Measurements from ENCODE around the gene ALDH1A1. TPM values are rescaled to one million over a fixed set of nuclear protein-coding genes. Genes with fewer than 3 reads are reported as not detected.

The ALDH1A1 gene
- total and polyA plus RNA-seq, 3 donors from 2014 or later, result 307 to 474 (median 337) TPM

- 81 to 91% methylated on average over 1 of the region's 1 CpG for WGBS, 2 donors
- intact Hi-C loops (cut with DNase I; ENCODE audit: low total_unique reads), result no loop called here
- Histone ChIP-seq H3K4me3 (no peak overlapping the region), H3K27ac (no peak overlapping the region), H3K36me3 (ENCODE audit: low read depth, missing control alignments) (no peaks in the 10 kb centered on the region), H3K9me3 (no peaks in the 10 kb centered on the region), H3K4me1 (no peaks in the 10 kb centered on the region), H3K27me3 (no peaks in the 10 kb centered on the region)
- DNase-seq, result no peak
- TF ChIP-seq, protein P1, sequence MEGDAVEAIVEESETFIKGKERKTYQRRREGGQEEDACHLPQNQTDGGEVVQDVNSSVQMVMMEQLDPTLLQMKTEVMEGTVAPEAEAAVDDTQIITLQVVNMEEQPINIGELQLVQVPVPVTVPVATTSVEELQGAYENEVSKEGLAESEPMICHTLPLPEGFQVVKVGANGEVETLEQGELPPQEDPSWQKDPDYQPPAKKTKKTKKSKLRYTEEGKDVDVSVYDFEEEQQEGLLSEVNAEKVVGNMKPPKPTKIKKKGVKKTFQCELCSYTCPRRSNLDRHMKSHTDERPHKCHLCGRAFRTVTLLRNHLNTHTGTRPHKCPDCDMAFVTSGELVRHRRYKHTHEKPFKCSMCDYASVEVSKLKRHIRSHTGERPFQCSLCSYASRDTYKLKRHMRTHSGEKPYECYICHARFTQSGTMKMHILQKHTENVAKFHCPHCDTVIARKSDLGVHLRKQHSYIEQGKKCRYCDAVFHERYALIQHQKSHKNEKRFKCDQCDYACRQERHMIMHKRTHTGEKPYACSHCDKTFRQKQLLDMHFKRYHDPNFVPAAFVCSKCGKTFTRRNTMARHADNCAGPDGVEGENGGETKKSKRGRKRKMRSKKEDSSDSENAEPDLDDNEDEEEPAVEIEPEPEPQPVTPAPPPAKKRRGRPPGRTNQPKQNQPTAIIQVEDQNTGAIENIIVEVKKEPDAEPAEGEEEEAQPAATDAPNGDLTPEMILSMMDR (IDR thresholded peaks at IDR 0.05), result no peak
- TF ChIP-seq POLR2A (IDR thresholded peaks at IDR 0.05), result no peak
Measured at GRCh38 chr9:72929542-72929941, 23.3 kb downstream of the ALDH1A1 start.

- Histone ChIP-seq H3K27ac (no peak overlapping the region), H3K4me1 (no peaks in the 10 kb centered on the region), H3K27me3 (no peaks in the 10 kb centered on the region), H3K36me3 (ENCODE audit: low read depth, missing control alignments) (no peaks in the 10 kb centered on the region), H3K9me3 (no peaks in the 10 kb centered on the region), H3K4me3 (no peak overlapping the region)
- no peak for DNase-seq
- WGBS, 2 donors, result 73 to 75% methylated on average over 4 of the region's 4 CpGs
- intact Hi-C loops (cut with DNase I; ENCODE audit: low total_unique reads), result no loop called here
- no peak for TF ChIP-seq POLR2A (IDR thresholded peaks at IDR 0.05)
- TF ChIP-seq, protein P1 (IDR thresholded peaks at IDR 0.05), result no peak
Measured at GRCh38 chr9:72928042-72928507, 24.8 kb downstream of the ALDH1A1 start.

DNA sequence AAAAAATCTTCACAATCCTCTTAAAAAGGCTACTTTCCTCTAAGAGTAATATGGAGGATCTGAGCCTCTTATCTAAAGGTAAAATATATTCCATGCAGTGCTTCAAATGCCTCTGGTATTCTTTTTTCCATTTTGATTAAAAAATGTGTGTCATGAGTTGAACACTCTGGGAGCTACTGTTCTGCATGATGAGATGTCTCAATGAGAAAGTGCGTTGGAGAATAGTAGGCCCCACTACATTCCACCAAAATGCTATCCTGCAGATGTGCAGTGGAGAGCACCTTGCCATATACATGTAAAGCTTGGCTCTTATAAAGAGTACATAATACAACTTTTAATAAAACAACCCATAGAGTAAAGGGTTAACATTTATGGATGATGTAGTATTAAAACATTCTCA is 26.3 kb downstream of the ALDH1A1 start:
- Histone ChIP-seq H3K4me3 (no peak overlapping the region), H3K4me1 (no peaks in the 10 kb centered on the region), H3K9me3 (no peaks in the 10 kb centered on the region), H3K27me3 (no peaks in the 10 kb centered on the region), H3K27ac (no peak overlapping the region), H3K36me3 (ENCODE audit: low read depth, missing control alignments) (no peaks in the 10 kb centered on the region)
- TF ChIP-seq, protein P1 (IDR thresholded peaks at IDR 0.05), result no peak
- TF ChIP-seq POLR2A (IDR thresholded peaks at IDR 0.05), result no peak
- intact Hi-C loops (cut with DNase I; ENCODE audit: low total_unique reads), result no loop called here
- WGBS, 2 donors, result 97 to 100% methylated on average over 1 of the region's 1 CpG
- no peak for DNase-seq

DNA sequence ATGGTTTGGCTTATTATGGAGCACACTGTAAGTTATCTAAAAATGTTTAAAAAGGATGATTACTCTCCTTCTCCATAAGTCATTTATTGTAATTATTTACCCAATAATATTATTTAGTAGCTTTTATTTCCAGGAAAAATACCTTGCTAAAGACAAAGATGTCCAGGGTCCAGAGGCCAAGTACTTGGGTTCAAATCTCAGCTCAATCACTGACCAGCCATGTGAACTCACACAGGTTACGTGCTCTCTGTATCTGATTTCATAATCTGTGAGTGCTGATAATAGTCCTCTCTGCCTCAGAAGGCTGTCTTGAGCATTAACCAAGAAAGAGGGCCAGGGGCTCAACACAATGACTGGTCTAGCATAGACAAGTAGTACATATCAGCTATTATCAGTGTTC is 27.0 kb downstream of the ALDH1A1 start:
- TF ChIP-seq, protein P1 (IDR thresholded peaks at IDR 0.05), result no peak
- no peak for TF ChIP-seq POLR2A (IDR thresholded peaks at IDR 0.05)
- Histone ChIP-seq H3K9me3 (no peaks in the 10 kb centered on the region), H3K27me3 (no peaks in the 10 kb centered on the region), H3K36me3 (ENCODE audit: low read depth, missing control alignments) (no peaks in the 10 kb centered on the region), H3K4me1 (no peaks in the 10 kb centered on the region), H3K4me3 (no peak overlapping the region), H3K27ac (no peak overlapping the region)
- intact Hi-C loops (cut with DNase I; ENCODE audit: low total_unique reads), result no loop called here
- 78 to 100% methylated on average over 1 of the region's 1 CpG for WGBS, 2 donors
- no peak for DNase-seq

- H3K9me3 ChIP-seq, result no peaks in the 10 kb centered on the region
- H3K4me3 ChIP-seq, result no peak overlapping the region
- TF ChIP-seq, protein P1 (IDR thresholded peaks at IDR 0.05), result no peak
- no peak for TF ChIP-seq POLR2A (IDR thresholded peaks at IDR 0.05)
- 56 to 63% methylated on average over 6 of the region's 6 CpGs for WGBS, 2 donors
- H3K27me3 ChIP-seq, result no peaks in the 10 kb centered on the region
- no peaks in the 10 kb centered on the region for H3K36me3 ChIP-seq (ENCODE audit: low read depth, missing control alignments)
- no peak for DNase-seq
- intact Hi-C loops (cut with DNase I; ENCODE audit: low total_unique reads), result no loop called here
- no peak overlapping the region for H3K27ac ChIP-seq
- H3K4me1 ChIP-seq, result no peaks in the 10 kb centered on the region
Measured at GRCh38 chr9:72925126-72925789, 27.6 kb downstream of the ALDH1A1 start.
